HG03196 (cell line): ENCODE measurements around the gene NKD2.
"Not testable (repeated sequence)": the region's sequence is repeated elsewhere in the genome, so short reads cannot be mapped to it uniquely, and the experiment has no call there.

Source experiments
- ATAC-seq: cut with Tn5 transposase; IDR thresholded peaks from one replicate; pipeline ENCODE4 v1.9.1; 2021; ENCODE audit not compliant: unreplicated experiment

NKD2 gene

DNA sequence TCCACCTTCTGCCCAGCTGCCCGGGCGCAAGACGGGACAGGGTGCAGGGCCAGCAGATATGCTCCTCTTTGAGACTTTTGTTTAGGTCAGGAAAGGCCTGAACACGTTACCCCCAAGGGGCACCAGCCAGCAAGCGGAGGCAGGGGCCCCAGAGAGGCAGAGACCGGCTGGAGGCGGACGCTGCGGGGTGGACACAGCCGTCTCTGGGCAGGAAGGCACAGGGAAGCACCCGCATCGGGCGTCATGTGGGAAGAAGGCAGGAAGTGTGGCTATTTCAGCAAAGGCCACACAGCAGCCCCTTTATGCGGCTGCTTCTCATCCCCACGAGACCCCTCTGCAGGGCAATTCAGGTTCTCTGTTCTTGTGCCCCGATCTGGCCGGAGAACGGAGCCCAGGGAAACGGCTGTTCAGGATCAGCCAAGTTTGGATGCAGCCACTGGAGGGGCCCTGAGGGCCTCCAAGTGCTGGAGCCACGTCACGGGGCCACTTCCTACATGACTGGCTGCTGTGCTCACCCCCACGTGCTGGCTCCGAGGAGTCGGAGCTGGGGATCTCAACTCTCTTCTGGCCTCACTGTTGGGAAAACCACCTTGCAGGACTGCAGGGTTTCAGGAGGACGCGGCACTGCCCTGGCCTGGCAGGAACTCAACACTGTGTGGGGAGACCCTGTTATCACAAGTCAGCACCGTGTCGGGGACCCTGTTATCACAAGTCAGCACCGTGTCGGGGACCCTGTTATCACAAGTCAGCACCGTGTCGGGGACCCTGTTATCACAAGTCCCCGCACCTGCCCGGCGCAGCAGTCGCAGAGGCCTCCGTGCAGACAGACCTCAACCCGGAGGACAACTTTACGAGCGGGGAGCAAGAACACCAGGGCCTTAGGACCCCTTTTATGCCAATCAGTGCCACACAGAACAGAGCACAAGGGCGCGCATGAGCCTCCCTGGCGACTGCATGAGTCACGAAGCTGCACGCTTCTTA lies 58.8 kb downstream of the NKD2 start:
- no peak for ATAC-seq

DNA sequence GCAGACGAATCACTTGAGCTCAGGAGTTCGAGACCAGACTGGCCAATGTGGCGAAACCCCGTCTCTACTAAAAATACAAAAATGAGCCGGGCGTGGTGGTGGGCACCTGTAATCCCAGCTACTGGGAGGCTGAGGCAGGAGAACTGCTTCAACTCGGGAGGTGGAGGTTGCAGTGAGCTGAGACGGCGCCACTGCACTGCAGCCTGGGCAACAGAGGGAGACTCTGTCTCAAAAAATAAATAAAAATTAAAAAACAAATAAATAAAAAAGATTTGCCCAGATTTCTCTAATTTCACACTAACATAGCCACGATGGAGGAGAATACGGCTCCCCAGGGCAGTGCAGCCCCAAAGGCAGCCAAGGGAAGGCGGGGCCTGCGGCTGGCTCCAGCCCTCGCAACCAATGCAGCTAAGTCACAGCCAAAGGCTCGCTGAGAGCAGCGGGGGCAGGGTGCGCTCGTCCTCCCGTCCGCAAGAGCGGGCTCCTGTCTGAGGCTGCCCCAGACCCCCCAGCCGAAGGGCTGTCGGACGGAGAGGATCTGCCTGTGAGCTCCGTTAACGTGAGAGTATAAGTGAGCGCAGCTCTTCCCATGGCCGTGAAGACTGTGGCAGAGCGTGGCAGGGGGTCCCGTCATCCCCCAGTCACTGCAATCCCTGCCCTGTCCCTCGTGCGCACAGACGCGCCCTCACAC lies 59.7 kb downstream of the NKD2 start:
- ATAC-seq: no peak

DNA sequence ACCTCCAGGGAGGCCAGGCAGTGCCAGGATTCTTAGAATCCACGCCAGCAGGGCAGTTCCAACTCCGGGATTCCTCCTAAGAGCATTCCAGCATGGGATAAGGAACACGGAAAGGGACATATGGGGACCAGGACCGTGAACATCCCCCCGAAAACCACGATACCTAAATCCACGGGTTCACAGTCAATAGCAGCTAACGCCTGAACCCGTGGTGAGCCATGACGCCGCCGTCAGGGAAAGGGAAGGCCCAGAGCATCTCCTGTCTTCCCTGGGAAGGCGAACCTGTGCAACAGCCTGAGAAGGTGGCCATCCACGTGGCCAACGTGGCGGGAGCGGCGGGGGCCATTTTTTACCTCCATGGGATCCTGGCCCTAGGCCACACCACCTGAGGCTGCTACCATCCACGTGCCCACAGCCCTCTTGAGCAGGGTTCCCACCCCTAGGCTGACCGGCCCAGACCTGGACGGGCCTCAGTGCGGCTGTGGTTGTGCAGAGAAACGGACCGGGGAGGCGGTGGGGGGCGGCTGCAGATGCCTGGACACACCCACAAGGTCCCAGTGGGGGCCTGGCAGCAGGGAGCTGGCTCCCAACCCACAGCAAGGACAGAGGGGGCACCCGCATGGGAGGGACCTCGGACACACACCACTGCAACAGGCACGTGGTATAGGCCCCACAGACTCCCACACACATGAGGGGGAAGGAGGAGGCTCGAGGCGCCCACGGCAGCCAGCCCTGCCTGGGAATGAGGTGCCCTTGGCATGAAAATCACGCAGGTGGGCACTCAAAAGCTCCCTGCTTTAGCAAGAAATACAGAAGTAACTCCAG lies 60.5 kb downstream of the NKD2 start:
- no peak for ATAC-seq

DNA sequence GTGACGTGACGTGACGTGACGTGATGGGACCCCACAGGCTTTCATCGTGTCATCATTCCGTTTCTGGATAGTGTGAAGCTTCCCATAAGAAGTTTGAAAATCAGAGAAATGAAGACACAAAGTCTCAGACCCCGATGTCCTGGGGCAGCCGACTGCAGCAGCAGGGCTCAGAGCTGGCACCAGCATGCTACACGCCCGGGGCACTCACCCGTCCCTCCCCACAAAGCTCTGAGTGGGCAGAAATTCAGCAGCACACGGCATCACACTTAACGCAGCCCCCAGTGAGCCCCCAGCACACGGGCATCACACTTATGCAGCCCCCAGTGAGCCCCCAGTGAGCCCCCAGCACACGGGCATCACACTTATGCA lies 61.1 kb downstream of the NKD2 start:
- no peak for ATAC-seq

DNA sequence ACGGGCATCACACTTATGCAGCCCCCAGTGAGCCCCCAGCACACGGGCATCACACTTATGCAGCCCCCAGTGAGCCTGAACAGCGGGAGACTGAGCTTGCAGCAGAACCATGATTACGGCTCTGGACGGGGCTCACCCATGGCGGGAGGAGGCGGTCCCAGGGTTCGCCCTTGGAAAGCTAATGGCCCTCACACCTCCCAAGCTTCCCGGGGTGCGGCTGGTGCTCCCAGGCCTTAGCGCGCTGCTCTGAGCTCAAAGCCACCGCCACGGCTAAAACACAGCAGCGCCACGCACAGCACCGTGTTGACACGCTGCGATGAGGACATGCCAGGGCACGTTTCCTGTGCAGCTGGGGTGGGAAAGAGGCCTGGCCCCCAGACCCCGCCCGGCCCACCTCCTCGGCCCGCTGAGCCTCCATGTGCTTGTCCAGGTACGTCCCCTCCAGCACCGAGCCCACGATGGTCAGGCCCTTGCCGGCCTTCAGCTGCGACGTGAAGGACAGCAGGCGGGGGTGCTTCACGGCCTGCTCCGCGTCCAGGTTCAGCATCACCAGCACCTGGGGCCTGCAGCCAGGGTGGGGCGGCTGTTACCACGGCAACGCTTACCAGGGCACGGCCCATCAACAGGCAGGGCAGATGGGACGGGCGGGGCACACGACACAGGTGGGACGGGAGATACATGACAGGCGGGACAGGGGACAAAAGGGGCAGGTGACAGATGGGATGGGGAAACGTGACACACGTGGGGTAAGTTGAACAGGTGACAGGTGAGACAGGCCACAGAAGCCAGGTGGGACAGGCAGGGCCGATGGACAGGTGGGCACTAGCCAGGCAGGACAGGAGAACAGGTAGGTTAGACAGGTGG lies 64.9 kb downstream of the NKD2 start:
- no peak for ATAC-seq

DNA sequence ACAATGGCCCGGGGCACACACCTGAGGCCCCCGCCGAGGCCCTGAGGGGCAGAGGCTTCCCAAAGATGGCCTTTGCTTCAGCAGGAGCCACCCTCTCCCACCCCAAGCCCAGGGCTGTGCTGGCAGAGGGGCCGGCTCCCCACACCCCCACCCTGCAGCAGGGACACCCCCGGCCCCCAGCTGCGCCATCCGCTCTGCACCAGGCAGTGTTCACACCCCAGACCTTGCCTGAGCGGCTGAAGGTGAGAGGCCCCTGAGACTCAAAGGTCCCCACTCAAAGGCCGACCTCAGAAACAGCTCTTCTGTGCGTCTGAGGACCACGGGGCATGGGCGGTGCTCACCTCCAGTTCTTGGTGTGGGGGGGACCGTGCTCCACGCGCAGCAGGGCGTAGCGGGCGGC lies 65.6 kb downstream of the NKD2 start:
- no peak for ATAC-seq

DNA sequence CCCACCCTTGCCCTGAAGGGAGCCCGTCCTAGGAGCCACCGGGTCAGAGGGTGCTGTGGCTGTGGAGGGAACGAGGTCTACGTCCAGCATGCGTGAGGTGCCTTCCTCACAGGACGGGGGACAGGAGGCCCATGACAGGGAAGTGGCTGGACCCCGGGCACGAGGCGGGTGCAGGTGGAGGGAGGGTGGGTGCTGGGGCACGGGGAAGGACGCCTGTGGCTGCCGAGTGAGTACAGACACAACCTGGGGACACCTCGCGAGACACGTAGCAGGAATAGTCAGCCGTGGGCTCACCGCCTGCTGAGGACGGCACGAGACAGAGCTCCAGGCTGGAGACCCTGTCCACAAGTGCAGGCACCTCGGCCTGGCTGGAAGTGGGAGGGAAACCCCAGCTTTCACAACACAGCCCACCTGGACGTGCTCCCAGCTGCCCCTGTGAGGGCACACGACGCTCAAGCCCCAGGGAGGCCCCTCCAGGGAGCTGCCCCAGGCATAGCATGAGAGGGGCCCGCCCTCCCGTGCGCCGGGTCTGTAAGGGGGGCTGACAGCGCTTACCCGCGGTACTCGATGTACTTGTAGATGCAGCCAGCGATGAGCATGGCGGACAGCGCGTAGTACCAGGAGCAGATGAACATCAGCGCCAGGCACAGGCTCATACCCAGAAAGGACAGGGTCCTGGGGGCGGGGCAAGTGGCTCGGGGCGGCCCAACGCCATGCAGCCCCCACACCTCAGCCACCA lies 66.4 kb downstream of the NKD2 start:
- no peak for ATAC-seq

DNA sequence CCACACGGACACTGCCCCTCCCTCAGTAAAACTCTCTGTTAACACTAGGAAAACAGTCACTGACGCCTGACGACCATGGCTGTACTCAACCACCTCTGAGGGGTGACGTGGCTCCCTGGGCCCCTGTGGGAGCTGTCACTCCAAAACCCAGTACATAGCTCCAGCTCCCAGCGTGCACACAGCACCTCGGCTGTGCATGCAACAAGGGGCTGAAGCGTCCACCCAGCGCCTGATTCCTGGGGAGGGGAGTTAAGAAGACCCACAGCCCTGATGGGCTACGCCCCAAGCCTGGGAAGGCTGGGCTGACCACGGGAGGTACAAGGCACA lies 66.9 kb downstream of the NKD2 start:
- no peak for ATAC-seq

DNA sequence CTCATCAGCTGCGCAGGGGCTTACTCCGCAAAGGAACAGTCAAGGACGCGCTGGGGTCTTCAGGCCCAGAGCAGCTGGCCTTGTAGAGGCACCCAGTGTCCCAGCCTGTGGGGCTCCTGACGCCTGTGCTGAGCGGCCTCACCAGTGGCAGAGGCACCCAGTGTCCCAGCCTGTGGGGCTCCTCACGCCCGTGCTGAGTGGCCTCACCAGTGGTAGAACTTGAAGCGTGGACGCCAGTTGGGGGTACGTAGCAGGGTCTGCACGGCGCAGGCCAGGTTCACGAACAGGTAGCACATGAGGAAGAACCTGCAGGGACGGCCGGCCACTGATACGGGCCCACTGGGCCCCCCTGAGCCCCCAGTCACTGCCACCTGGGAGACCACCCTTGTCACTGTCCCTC lies 67.3 kb downstream of the NKD2 start:
- no peak for ATAC-seq

DNA sequence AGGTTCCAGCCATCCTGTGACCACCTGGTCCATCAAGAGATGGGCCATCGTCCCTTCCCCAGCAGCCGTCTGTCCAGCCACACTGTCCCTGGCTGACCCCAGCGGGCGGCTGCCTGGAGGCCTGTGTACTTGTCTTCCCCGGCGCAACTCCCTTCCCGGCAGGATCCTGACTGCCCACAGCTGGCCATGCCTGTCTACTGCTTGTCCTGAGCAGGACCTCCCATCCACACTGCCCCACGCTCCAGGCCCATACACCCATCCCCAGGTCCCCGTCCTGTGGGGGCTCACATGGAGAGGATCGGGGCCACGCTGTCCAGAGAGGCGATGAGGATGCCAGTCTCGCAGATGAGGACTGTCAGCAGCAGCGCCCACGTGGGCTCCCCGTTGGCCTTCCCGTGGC lies 67.8 kb downstream of the NKD2 start:
- no peak for ATAC-seq

DNA sequence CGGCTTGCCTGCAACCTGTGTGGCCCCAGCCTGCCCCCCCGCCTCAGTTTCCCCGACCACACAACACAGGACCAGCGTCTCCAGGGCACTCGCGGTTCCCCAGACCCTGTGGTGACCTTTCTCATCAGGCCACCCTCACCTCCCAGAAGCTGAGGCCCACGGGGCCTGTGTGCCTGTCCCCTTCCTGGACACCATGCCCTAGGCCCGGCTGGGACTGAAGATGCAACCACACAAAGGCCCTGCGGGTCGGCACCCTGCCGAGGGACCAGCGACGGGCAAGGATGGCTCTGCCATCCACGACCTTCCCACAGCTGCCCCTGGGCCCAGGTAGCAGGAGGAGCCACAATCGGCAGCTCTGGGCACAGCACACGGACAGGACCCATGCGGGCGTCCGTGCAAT lies 68.4 kb downstream of the NKD2 start:
- ATAC-seq: no peak

DNA sequence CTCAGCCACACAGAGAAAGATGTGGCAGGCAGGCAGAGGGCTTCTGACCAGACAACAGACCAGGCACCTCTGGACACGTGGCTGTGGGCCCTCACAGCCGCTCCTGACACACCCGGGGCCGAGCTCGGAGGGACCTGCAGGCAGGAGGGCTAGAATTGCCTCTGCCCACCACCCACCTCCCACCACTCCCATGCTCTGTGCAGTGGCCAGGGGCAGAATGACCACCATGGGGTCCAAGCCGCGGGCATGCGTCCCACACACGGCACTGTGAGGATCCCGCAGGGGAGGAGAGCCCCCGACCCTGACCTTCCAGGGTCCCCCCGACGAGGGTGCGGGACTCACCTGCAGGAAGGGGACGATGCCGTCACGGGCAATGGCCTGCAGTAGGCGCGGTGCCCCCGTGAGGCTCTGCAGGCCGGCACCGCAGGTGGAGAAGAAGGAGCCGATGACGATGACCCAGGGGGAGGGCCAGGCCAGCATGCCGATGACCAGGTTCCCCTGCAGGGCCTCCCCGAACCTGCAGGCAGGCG lies 69.0 kb downstream of the NKD2 start:
- ATAC-seq: no peak

DNA sequence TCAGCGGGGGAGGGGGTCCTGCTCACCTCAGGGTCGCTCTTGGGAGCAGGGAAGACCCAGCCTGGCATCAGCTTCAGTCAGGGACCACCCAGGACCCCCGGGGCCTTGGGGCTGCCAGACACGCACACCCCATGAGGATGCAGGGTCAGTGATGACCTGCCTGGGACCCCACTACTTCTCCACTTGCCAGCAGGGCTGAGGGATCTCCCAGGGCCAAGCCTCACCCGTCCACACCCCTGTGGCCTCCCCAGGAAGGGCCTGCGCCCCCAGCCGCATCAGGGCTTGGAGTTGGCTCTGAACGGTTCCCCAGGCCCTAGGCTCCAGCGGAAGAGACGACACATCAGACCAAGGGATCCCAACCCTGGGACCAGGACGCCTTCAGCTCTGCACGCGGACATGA lies 69.6 kb downstream of the NKD2 start:
- no peak for ATAC-seq

DNA sequence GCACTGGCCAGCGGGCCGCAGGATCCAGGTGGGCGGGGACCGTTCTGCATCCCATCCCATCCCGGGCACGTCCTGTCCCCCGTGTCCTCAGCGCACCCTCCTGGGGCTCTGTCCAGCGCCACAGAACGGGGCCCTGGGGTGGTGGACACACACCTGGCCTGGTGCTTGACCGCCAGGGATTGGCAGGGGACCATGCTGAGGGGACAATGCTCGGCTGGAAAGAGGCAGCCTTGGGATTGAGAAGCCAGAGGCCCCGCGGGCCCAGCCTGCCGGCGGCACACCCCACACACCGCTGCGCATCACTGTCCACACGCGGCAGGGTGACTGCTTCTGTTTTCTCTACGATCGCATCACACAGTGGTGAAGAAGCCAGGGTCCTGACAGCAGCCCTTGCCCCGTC lies 70.2 kb downstream of the NKD2 start:
- no peak for ATAC-seq

DNA sequence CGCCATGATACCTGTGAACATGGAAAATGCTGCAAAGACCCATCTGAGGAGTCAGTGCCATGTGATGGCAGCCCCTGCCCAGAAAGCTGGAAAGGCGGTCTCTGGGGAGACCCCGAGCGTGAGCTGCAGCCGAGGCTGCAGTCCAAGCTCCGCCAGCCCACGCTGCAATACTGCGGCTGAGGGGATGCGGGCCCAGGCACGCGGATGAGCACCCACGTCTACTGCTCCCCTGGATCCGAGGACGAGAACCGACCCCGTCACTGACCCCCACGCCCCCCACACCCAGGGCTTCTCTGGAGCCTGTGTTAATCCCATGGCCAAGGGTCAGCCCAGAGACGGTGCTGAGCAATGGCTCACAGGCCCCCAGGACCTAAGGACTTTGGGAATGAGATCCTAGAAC lies 70.9 kb downstream of the NKD2 start:
- no peak for ATAC-seq

DNA sequence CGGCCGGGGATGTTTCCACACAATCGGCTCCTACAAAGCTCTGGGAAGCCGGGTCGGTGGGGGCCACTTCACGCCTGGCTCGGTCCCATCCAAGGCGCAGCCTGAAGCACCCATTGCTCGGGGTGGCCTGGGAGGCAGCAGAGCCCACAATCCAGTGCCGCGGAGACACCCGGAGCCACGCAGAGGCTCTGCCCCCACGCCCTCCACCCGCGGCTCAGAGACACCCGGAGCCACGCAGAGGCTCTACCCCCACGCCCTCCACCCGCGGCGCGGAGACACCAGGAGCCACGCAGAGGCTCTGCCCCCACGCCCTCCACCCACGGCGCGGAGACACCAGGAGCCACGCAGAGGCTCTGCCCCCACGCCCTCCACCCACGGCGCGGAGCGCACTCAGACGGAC lies 71.4 kb downstream of the NKD2 start:
- ATAC-seq: no peak

DNA sequence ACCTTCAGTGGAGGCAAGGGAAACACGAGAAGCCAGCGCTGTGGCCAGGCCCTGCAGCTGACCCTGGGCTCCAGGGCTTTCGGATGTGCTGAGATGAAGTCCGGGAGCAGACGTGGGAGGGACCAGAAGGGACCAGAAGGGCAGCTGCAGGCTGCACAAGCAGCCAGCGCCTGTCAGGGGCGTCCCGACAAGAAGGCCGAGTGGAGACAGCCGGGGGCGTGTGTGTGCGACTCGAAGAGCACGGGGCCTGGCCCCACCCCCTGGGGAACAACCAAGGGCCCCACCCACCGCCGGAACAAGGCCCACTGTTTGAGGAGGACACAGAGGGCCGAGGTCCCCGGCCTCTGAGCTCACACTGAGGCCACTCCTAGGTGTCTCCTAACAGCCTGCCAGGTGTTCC lies 71.8 kb downstream of the NKD2 start:
- ATAC-seq: no peak

DNA sequence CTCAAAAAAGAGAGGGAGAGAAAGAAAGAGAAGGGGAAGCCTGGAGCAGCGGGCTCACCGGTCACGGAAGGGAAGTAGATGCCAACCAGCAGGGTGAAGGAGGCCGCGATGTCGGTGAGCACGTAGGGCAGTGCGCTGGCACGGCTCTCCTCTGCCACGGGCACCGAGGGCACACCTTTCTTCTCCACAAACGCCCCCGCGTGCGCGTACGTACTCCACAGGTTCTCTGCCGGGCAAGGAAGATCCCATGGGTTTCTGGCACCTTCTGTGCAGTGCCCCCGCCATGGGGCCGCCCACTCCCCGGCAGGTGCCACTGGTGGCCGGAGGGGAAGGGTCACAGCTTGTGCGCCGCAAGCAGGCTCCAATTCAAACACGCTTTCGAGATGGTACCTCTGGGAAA lies 72.9 kb downstream of the NKD2 start:
- no peak for ATAC-seq

DNA sequence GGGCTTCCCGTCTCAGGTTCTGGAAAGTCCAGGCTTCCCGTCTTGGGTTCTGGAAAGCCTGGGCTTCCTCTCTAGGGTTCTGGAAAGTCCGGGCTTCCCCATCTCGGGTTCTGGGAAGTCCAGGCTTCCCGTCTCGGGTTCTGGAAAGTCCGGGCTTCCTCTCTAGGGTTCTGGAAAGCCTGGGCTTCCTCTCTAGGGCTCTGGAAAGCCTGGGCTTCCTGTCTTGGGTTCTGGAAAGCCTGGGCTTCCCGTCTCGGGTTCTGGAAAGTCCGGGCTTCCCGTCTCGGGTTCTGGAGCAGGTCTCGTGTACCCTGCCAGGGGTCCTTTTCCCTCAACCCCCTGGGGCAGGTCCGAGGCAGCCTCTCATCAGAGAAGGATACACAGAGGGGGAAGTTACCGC lies 74.4 kb downstream of the NKD2 start:
- ATAC-seq: not testable (repeated sequence)
